Psoas muscle (tissue), 8 donors: ENCODE results near the gene ENPP7. TPM values are rescaled to one million over a fixed set of nuclear protein-coding genes. Genes with fewer than 3 reads are reported as not detected.

Experiments
- ATAC-seq, 4 donors: fragments of 200-7000 bp; cut with Tn5 transposase; one replicate each; pipeline ENCODE4 v1.9.1; 2020; ENCODE audit warnings: moderate library complexity in 3 of 4, mild to moderate bottlenecking in 2 of 4
- DNase-seq, 2 donors: peaks; one replicate each; pipeline ENCODE4 v3.0.0-alpha.2; 2020
- H3K27ac ChIP-seq: fragments of 200-600 bp; one replicate; pipeline ENCODE4 v1.8.0; 2022
- H3K27me3 ChIP-seq, 3 donors: fragments of 200-600 bp in 1 of 3; one replicate each; pipeline versions ENCODE4 v1.6.1 to v1.8.0; 2013 to 2022; ENCODE audit warnings: low read length in 2 of 3, mild to moderate bottlenecking in 2 of 3, moderate library complexity in 1 of 3; ENCODE audit not compliant: insufficient read depth in 3 of 3
- H3K36me3 ChIP-seq, 2 donors: fragments of 200-600 bp in 1 of 2; one replicate each; pipeline versions ENCODE4 v1.6.1 to v1.8.0; 2013 to 2022; ENCODE audit warnings: low read depth in 1 of 2, mild to moderate bottlenecking in 1 of 2, moderate library complexity in 1 of 2; ENCODE audit not compliant: insufficient read depth in 1 of 2
- H3K4me1 ChIP-seq: fragments of 200-600 bp; one replicate; pipeline ENCODE4 v1.8.0; 2022
- H3K4me3 ChIP-seq: fragments of 200-600 bp; one replicate; pipeline ENCODE4 v1.8.0; 2022; ENCODE audit warnings: mild to moderate bottlenecking
- H3K9me3 ChIP-seq: fragments of 200-600 bp; one replicate; pipeline ENCODE4 v1.8.0; 2022
- CTCF ChIP-seq: fragments of 200-600 bp; IDR thresholded peaks from one replicate; pipeline ENCODE4 v1.8.0; 2022; ENCODE audit warnings: antibody characterized with exemption
- WGBS, 3 donors: extraction: QIAGEN DNeasy Blood & Tissue Kit; methylation state at CpG; one replicate each; pipeline versions ENCODE4 v1.1.6 to v1.1.7; 2013; 5-methylcytosine and 5-hydroxymethylcytosine counted together
- intact Hi-C, 2 donors: fragments of 100-400 bp; cut with DNase I; formaldehyde crosslinking; loops; one replicate each; pipeline versions ENCODE4 v1.11.0 to v1.14.2; 2022
- polyA plus RNA-seq, 3 donors: library from polyadenylated mRNA; stranded (reverse); fragments of 200-250 nt; gene quantifications; one replicate each; pipeline ENCODE4 v1.2.3, GENCODE V29; 2013
- total RNA-seq, 4 donors: library from RNA; stranded (reverse); fragmentation: NEBNext Ultra II Directional in 2 of 4; extraction: Animal tissue kit (Norgen Biotek cat#: 25700) in 2 of 4; gene quantifications; one replicate each; pipeline versions ENCODE4 v1.2.1 to v1.2.4, GENCODE V29; 2021 to 2023
- donor health status: healthy with polysubstance abuse.
- donor health status: DM: no; HTN: no; CAD: no; lungs with moderate emphysema.
- donor health status: Bipolar disorder and iron deficiency.
- donor health status: healthy.
- donor health status: DM: yes; HTN: yes; CAD: no.
- donor health status: DM: no; HTN: no; CAD: no.
- donor health status: DM: no; HTN: no; CAD: no.
- donor health status: DM: yes; HTN: yes; CAD: no.

ENPP7 gene
- total and polyA plus RNA-seq, 7 donors = 0.04 to 0.10 TPM; not detected in 5

DNA sequence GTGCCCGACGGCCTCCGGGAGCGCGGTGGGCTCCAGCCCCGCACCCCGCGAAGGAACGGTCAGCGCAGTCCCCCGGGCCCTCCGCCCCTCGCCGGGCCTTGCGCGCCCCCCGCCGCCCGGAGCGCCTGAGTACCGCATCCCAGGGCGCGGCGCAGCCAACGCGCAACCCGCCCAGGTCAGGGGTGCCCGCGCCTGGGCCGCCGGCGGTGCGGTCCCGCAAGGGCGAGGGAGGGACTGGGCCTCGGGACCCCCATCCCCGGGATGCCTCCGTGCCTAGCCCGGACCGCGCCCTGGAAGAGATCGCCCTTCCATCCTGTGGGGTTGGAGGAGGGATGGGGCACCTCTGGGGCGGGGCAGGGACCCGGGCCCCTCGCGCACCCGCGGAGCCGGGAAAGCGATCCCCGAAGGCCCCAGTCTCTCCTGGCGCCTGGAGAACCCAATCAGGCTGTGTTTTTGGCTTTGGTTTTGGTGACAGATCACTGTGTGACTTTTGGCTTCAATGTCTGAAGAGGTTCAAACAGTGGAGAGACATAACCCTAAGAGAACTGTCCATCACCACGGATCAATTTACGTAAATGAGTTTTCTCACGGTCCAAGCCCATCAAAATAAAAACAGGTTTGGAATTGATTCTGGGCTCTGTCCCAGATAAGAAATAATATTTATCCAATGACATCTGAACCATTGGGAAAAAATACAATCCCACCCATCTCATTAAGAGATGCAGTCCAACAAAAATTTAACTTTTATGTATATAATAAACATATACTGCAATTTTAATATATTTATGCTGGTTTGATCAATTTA is 17.8 kb downstream of the ENPP7 start:
- intact Hi-C loops = no loop called here
- H3K27me3 ChIP-seq = peaks cover 0 to 71% (median 15%) of the 10 kb centered on the region in 3 donors
- ATAC-seq (peak in 1 of 4 donors; percentile 37), DNase-seq (no peak)
- no peak overlapping the region for H3K4me3 ChIP-seq
- H3K4me1 ChIP-seq = no peaks in the 10 kb centered on the region
- H3K36me3 ChIP-seq = no peaks in the 10 kb centered on the region
- 4 to 5% (median 5%) methylated on average over 20 to 55 of the region's 55 CpGs for WGBS, 3 donors
- H3K27ac ChIP-seq = no peak overlapping the region
- no peaks in the 10 kb centered on the region for H3K9me3 ChIP-seq
- no peak for TF ChIP-seq CTCF

- Histone ChIP-seq H3K4me3 (no peak overlapping the region), H3K36me3 (no peaks in the 10 kb centered on the region), H3K27ac (no peak overlapping the region), H3K9me3 (no peaks in the 10 kb centered on the region), H3K27me3 (peaks cover 0 to 71% (median 15%) of the 10 kb centered on the region in 3 donors), H3K4me1 (no peaks in the 10 kb centered on the region)
- WGBS, 3 donors = 55 to 69% (median 58%) methylated on average over 3 of the region's 3 CpGs
- DNase-seq (no peak), ATAC-seq (no peak)
- intact Hi-C loops = no loop called here
- no peak for TF ChIP-seq CTCF
These were observed 18.5 kb downstream of the ENPP7 start for GRCh38 chr17:79749156-79749815.

GRCh38 chr17:79749958-79750357 is 19.2 kb downstream of the ENPP7 start:
- Histone ChIP-seq H3K27me3 (peaks cover 0 to 76% (median 18%) of the 10 kb centered on the region in 3 donors), H3K27ac (no peak overlapping the region), H3K9me3 (no peaks in the 10 kb centered on the region), H3K4me1 (no peaks in the 10 kb centered on the region), H3K36me3 (no peaks in the 10 kb centered on the region), H3K4me3 (no peak overlapping the region)
- no peak for DNase-seq
- intact Hi-C loops = no loop called here
- no peak for ATAC-seq
- no peak for TF ChIP-seq CTCF
- 57 to 63% (median 59%) methylated on average over 3 of the region's 3 CpGs for WGBS, 3 donors

- no peaks in the 10 kb centered on the region for H3K9me3 ChIP-seq
- intact Hi-C loops = no loop called here
- 79 to 81% (median 81%) methylated on average over 13 of the region's 13 CpGs for WGBS, 3 donors
- no peak for ATAC-seq
- peaks cover 0 to 78% (median 20%) of the 10 kb centered on the region in 3 donors for H3K27me3 ChIP-seq
- no peak for TF ChIP-seq CTCF
- no peak overlapping the region for H3K4me3 ChIP-seq
- H3K27ac ChIP-seq = no peak overlapping the region
- no peaks in the 10 kb centered on the region for H3K4me1 ChIP-seq
- no peaks in the 10 kb centered on the region for H3K36me3 ChIP-seq
- no peak for DNase-seq
These were observed 20.2 kb downstream of the ENPP7 start for GRCh38 chr17:79750650-79751545.
